OCI-LY1 (cell line): ENCODE data around the gene KIF20B.

Source experiments
- H2AFZ ChIP-seq: fragments of 200-600 bp; sonication (generic), shearing (Covaris generic); 2 replicates; pipeline ENCODE4 v1.6.0; 2014; ENCODE audit warnings: antibody characterized with exemption, mild to moderate bottlenecking, low read length
- H3F3A ChIP-seq: fragments of 200-600 bp; sonication (generic), shearing (Covaris generic); 2 replicates; pipeline ENCODE4 v1.6.0; 2014; ENCODE audit warnings: mild to moderate bottlenecking, antibody characterized with exemption, low read length, moderate library complexity; ENCODE audit not compliant: insufficient read depth
- H3K27ac ChIP-seq: fragments of 200-600 bp; sonication (generic); 2 replicates; pipeline ENCODE4 v1.5.1; 2014; ENCODE audit warnings: low read length, mixed run types, mild to moderate bottlenecking, low read depth; ENCODE audit not compliant: poor library complexity, severe bottlenecking
- H3K27me3 ChIP-seq: fragments of 200-600 bp; sonication (generic); 2 replicates; pipeline ENCODE4 v1.6.0; 2014; ENCODE audit warnings: antibody characterized with exemption, mild to moderate bottlenecking, low read length, moderate library complexity; ENCODE audit not compliant: insufficient read depth
- H3K36me3 ChIP-seq: fragments of 200-600 bp; sonication (generic); 2 replicates; pipeline ENCODE4 v1.6.1; 2014; ENCODE audit warnings: mild to moderate bottlenecking, antibody characterized with exemption, low read length, moderate library complexity, mixed read lengths; ENCODE audit not compliant: insufficient read depth
- H3K4me1 ChIP-seq: fragments of 200-600 bp; sonication (generic); 2 replicates; pipeline ENCODE4 v1.5.1; 2014; ENCODE audit warnings: mild to moderate bottlenecking, low read length, moderate library complexity; ENCODE audit not compliant: insufficient read depth, severe bottlenecking
- H3K4me2 ChIP-seq: fragments of 200-600 bp; sonication (generic), shearing (Covaris generic); 2 replicates; pipeline ENCODE4 v1.6.1; 2014; ENCODE audit warnings: low read length
- H3K4me3 ChIP-seq: fragments of 200-600 bp; sonication (generic); 2 replicates; pipeline ENCODE4 v1.5.1; 2014; ENCODE audit warnings: low read length, low read depth, mild to moderate bottlenecking, mixed read lengths; ENCODE audit not compliant: poor library complexity, severe bottlenecking
- H3K79me2 ChIP-seq: fragments of 200-600 bp; shearing (Covaris generic); 2 replicates; pipeline ENCODE4 v1.6.1; 2016; ENCODE audit warnings: mixed run types, low read length, mixed read lengths; ENCODE audit not compliant: insufficient read depth
- H3K9ac ChIP-seq: fragments of 200-600 bp; sonication (generic), shearing (Covaris generic); 2 replicates; pipeline ENCODE4 v1.6.1; 2014; ENCODE audit warnings: mild to moderate bottlenecking, low read length, mixed read lengths
- H3K9me2 ChIP-seq: fragments of 200-600 bp; sonication (generic), shearing (Covaris generic); 2 replicates; pipeline ENCODE4 v1.6.1; 2014; ENCODE audit warnings: low read depth, mild to moderate bottlenecking, low read length, mixed read lengths
- H3K9me3 ChIP-seq: fragments of 200-600 bp; shearing (Covaris generic); 2 replicates; pipeline ENCODE4 v1.6.1; 2014; ENCODE audit warnings: low read length, mixed read lengths
- H4K20me1 ChIP-seq: fragments of 200-600 bp; sonication (generic), shearing (Covaris generic); 2 replicates; pipeline ENCODE4 v1.6.0; 2016; ENCODE audit warnings: mild to moderate bottlenecking, low read length; ENCODE audit not compliant: insufficient read depth
- EZH2 ChIP-seq: fragments of 200-600 bp; sonication (generic), shearing (Covaris generic); IDR thresholded peaks from 2 replicates; pipeline ENCODE4 v1.8.0; 2017; ENCODE audit warnings: borderline replicate concordance, mixed run types, mild to moderate bottlenecking, antibody characterized with exemption, low read length, moderate library complexity, mixed read lengths
- TF ChIP-seq, protein P1 (sequence below): fragments of 200-600 bp; sonication (generic), shearing (Covaris generic); IDR thresholded peaks from 2 replicates; pipeline ENCODE4 v1.5.1; 2017; ENCODE audit warnings: mild to moderate bottlenecking, antibody characterized with exemption, low read length, moderate library complexity, mixed read lengths

KIF20B gene

DNA sequence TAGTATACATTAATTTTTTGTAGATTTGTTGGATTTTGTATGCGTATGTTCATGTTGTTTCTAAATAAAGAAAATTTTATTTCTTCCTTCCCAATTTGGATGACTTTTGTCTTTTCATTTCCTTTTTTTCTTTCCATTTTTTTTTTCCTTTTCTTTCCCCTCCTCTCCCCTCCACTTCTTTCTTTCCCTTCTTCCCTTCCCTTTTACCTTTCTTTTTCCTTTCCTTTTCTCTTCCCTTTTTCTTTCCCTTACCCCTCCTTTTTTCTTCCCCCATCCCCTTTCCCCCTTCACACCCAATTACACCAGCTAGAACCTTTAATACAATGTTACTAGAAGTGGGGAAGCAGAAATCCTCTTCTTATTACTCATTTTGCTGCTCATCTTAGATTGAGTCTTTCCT is 6.0 kb downstream of the KIF20B start:
- H4K20me1 ChIP-seq = no peaks in the 10 kb centered on the region
- no peak overlapping the region for H3K4me2 ChIP-seq
- no peaks in the 10 kb centered on the region for H3K9me2 ChIP-seq
- no peak overlapping the region for H2AFZ ChIP-seq
- H3K79me2 ChIP-seq = peaks cover 74% of the 10 kb centered on the region
- no peak overlapping the region for H3K27ac ChIP-seq
- no peak overlapping the region for H3K4me3 ChIP-seq
- no peaks in the 10 kb centered on the region for H3K9me3 ChIP-seq
- peaks cover 24% of the 10 kb centered on the region for H3K36me3 ChIP-seq
- no peak overlapping the region for H3K9ac ChIP-seq
- H3K4me1 ChIP-seq = peaks cover 29% of the 10 kb centered on the region
- no peaks in the 10 kb centered on the region for H3F3A ChIP-seq
- no peaks in the 10 kb centered on the region for H3K27me3 ChIP-seq
- TF ChIP-seq, protein P1, sequence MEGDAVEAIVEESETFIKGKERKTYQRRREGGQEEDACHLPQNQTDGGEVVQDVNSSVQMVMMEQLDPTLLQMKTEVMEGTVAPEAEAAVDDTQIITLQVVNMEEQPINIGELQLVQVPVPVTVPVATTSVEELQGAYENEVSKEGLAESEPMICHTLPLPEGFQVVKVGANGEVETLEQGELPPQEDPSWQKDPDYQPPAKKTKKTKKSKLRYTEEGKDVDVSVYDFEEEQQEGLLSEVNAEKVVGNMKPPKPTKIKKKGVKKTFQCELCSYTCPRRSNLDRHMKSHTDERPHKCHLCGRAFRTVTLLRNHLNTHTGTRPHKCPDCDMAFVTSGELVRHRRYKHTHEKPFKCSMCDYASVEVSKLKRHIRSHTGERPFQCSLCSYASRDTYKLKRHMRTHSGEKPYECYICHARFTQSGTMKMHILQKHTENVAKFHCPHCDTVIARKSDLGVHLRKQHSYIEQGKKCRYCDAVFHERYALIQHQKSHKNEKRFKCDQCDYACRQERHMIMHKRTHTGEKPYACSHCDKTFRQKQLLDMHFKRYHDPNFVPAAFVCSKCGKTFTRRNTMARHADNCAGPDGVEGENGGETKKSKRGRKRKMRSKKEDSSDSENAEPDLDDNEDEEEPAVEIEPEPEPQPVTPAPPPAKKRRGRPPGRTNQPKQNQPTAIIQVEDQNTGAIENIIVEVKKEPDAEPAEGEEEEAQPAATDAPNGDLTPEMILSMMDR = no peak
- no peak for TF ChIP-seq EZH2

DNA sequence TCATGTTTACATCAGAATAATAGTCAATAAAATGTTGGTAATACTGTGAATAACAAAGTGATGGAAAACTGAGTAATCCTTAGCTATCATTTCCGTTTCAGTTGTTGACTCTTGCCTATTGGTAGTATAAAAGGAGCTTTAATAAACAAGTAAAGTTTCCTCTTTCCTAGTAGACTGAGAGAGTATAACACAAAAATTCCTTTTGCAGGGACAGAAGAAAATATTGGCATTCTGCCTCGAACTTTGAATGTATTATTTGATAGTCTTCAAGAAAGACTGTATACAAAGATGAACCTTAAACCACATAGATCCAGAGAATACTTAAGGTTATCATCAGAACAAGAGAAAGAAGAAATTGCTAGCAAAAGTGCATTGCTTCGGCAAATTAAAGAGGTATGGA is 9.4 kb downstream of the KIF20B start:
- Histone ChIP-seq H3K9ac (no peak overlapping the region), H3K4me3 (no peak overlapping the region), H3K9me2 (no peaks in the 10 kb centered on the region), H3K79me2 (peaks cover 41% of the 10 kb centered on the region), H3K9me3 (no peaks in the 10 kb centered on the region), H3K27ac (no peak overlapping the region), H4K20me1 (no peaks in the 10 kb centered on the region), H2AFZ (no peak overlapping the region), H3K4me1 (peaks cover 10% of the 10 kb centered on the region), H3K27me3 (no peaks in the 10 kb centered on the region), H3K4me2 (no peak overlapping the region), H3K36me3 (peaks cover 32% of the 10 kb centered on the region), H3F3A (no peaks in the 10 kb centered on the region)
- TF ChIP-seq EZH2 = no peak
- TF ChIP-seq, protein P1 = no peak

- H2AFZ ChIP-seq = no peak overlapping the region
- no peak overlapping the region for H3K4me2 ChIP-seq
- peaks cover 25% of the 10 kb centered on the region for H3K36me3 ChIP-seq
- H3K9ac ChIP-seq = no peak overlapping the region
- H3F3A ChIP-seq = no peaks in the 10 kb centered on the region
- TF ChIP-seq, protein P1 = no peak
- TF ChIP-seq EZH2 = no peak
- H4K20me1 ChIP-seq = no peaks in the 10 kb centered on the region
- no peak overlapping the region for H3K27ac ChIP-seq
- H3K9me2 ChIP-seq = no peaks in the 10 kb centered on the region
- no peaks in the 10 kb centered on the region for H3K9me3 ChIP-seq
- H3K79me2 ChIP-seq = no peaks in the 10 kb centered on the region
- H3K4me3 ChIP-seq = no peak overlapping the region
- peaks cover 9% of the 10 kb centered on the region for H3K4me1 ChIP-seq
- H3K27me3 ChIP-seq = no peaks in the 10 kb centered on the region
Measured at GRCh38 chr10:89734616-89735015, 33.2 kb downstream of the KIF20B start.
